HG03432 (cell line): Measurements from ENCODE around the gene CRYL1.

Experiments
- ATAC-seq: cut with Tn5 transposase; IDR thresholded peaks from one replicate; pipeline ENCODE4 v1.9.1; 2021; ENCODE audit warnings: mild to moderate bottlenecking, moderate library complexity; ENCODE audit not compliant: unreplicated experiment

CRYL1 gene

DNA sequence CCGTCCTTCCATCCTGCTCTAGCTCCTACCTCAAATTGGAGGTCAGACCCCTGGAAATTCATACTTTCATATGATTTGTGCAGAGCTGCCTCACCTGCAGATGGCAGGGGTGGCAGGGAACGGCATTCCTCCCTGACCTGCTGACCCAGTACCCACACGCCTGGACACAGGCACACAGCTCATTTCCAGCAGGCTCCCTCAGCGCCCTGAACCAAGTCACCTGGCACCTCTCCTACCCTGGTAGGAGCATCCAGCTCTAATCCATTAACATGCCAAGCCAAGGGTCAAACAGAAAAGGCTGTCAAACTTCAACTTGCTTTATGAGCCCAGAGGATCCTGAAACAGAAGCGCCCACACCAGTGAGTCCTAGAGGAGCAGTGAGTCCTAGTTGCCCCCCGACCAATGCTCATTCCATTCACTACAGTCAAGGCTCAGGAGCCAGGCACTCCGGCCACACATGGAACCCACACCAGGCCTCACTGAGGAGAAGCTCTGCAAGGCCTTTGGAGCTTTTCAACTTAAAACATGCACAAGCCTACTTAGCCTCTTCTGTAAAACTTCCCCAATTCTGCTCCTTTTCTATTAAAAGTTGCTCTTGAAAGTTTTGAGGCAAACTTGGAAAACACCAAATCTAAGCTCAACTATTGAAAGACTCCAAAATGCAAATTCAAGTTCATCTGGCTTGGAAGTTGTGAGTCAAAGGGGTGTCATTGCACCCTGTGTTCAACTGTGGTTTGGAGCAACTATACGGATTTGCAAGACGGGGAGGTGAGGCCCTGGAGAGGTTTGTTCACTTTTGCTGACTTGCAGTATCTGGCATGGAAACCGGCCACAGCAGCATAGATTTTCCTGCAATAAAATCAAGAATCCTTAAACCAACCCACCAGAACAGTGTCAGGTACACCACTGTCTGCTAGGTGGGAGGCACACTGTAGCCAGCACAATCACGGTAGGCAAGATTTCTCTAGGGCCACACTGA lies 96.7 kb downstream of the CRYL1 start:
- no peak for ATAC-seq

DNA sequence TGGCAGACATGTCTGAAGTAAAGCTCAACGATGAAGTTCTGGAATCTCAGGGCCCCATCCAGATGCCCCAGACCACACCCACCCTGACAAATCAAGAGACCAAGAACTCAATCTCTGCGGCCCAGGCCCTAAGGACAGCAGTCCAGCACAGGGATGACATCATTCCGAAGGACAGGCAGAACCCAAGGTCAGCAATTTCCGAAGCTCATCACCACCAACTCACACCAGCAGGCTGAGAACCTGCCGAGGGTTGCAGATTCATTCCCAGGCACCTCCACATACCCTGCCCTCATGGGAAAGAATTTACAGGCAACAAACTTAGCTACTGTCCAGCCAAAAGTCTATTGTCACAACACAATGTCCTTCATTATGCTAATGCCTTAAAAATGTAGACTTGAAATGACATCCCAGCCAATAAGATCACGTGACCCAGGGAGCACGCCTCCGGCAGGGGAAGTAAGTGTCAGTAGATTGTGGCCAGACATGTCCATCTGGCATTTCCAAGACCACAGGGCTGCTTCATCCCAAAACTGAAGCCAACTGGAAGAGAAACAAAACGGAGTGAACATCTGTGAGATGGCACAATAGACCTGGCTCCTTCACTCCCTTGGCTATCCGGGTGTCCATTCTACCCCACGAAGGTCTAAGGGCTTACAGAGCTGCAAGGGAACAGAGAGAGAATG lies 98.8 kb downstream of the CRYL1 start:
- no peak for ATAC-seq

DNA sequence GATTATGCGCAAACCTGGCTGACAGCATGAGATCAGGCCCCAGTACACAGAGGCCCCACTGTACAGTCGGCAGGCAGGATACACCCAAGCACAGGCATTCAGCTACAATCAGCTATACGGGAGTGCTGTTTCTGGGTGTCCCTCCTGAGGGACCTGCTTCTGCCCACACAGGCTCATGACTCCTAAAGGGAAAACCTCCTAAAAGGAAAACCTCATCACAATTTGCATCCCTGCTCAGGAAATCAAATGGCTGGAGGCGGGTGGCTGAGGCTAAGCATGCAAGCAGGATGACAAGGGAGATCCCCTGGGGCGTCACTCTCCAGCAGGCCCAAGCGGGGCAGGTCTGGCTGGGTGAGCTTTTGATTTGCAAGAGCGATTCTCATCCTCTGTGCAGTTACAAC lies 99.8 kb downstream of the CRYL1 start:
- peak; percentile 86 for ATAC-seq

DNA sequence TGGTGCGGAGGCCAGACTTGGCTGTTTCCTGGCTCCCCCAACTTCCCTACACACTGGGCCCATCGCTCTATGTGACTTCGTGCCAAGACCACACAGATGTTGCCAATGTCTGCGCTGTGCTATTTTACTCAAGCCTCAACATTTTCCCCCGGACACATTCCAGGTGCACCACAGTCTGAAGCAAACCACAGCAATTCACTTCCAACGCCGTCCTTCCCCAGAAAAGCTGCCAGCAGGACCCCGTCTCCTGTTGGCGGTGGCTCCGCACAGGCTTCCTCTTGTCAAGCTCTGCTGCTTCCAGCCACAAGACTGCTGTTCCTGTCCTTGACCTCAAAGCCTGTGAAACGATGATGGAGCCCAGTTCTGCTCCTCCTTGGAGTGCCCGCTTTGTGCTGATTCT lies 100.7 kb downstream of the CRYL1 start:
- no peak for ATAC-seq

DNA sequence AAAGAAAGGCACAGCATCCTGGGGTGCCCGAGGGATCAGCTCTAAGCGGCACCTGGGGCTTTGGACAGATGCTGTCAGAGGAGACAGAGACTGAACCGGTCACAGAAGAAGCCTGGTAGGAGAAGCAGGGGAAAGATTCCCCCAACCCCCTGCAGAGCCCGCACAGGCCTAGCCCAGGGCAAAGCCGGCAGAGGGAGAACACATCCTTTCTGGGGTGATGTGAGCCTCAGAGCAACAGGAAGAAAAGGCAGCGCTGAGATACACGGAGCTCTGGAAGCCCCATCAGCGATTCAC lies 101.2 kb downstream of the CRYL1 start:
- no peak for ATAC-seq

DNA sequence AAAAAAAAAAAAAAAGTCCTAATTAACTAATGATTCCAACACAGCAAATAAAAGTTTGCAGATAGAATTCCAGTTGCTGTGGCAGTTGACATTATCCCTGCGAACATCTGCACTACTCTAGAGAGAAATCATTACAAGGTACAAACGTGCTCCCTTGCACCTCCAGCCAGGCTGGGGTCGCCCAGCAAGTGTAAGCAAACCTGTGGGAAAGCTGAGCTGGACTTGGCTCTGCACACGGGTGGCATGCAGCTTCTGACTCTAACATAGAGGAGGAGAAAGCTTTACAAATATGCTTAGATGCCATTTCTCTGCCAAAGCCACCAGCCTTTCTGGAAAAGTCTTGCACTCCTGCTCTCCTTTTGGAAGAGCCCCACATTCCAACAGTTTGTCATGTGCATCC lies 103.3 kb downstream of the CRYL1 start:
- no peak for ATAC-seq

DNA sequence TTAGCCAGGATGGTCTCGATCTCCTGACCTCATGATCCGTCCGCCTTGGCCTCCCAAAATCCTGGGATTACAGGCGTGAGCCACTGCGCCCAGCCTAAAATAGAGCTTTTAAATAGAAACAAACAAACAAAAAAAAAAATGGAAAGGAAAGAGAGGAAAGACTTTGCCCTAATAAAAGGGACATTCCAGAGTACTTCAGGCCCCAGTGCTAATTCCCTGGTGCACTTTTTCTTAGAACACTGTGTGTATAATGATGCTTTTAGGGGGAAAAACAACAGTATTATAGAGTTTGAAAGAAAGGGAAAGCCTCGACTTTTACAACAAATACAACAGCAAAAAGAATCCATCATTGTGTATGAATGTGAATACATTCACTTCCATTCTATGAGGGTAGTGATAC lies 104.7 kb downstream of the CRYL1 start:
- no peak for ATAC-seq

DNA sequence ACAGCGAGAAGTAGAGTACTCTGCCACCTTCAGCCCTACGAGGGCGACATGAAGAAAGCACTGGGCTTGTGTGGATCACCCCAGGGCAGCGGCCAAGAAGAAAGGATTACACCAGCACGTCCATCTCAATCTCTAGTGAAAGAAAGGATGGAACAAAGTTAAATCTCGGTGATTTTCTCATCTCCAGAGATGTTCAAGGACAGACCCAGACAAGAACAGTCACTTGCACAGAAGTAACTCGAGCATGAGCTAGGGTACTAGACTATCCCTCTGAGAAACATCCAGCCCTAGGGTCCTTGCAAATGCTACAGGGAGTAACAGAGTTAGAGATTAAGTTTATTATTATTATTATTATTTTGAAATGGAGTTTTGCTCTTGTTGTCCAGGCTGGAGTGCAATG lies 106.7 kb downstream of the CRYL1 start:
- no peak for ATAC-seq

DNA sequence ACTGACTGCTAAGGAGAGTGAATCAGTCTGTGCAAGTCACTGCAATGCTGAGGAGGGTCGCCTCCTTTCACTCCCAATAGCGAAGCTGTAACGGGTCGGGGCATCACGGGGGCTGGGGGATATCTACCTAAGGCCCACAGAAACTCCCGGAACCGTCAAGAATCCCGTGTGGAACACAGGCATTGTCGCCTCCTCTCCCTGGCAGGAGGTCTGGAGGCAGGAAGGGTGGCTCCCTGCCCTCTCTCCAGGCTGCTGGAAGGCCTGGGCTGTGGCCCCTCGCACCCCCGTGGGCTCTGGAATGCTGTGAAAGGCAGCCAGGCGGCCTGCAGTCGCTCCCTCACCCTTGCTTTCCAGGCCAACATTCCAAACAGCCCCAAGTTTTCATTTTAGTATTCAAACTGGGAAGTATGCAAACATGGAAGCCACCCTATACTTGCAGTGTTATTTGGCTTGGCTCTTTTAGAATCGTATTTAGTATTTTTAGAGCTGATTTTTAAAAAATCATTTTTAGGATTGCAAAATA lies 109.4 kb downstream of the CRYL1 start:
- no peak for ATAC-seq

DNA sequence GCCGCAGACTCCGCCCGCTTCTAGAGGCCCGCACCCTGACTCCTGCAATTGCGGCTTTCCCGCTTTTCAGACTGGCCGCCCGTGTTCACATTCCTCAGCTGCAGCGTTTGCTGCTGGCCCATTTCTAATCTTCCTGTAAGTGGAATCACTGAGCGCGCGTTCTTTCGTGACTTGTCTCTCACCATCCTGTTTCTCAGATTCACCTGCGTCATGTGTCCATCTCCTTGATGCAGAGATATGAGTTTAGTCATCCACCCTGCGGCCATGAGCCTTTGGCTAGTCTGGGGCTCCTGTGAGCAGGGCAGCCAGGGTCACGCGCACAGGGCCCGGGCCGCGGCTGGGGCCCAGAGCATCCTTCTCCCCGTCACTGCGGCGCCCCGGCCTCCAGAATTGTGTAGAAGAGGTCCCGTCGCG lies 110.0 kb downstream of the CRYL1 start:
- no peak for ATAC-seq

DNA sequence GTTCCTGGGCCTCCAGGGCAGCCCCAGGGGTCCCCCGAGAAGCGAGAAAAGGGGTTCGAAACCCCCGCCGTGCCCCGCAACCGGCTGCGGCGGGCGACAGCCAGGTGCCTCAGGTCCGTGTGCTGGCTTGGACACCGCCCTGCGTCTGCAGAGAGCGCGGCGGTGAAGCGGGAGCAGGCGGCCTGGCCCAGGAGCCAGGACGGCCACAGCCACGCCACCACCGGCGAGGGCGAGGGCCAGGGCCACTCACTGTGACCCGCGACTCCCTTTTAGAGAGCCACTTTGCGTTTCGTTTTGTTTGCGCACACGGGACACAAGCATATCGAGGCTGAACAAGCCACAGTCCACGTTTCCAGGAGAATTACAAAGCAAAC lies 110.4 kb downstream of the CRYL1 start:
- ATAC-seq = no peak

DNA sequence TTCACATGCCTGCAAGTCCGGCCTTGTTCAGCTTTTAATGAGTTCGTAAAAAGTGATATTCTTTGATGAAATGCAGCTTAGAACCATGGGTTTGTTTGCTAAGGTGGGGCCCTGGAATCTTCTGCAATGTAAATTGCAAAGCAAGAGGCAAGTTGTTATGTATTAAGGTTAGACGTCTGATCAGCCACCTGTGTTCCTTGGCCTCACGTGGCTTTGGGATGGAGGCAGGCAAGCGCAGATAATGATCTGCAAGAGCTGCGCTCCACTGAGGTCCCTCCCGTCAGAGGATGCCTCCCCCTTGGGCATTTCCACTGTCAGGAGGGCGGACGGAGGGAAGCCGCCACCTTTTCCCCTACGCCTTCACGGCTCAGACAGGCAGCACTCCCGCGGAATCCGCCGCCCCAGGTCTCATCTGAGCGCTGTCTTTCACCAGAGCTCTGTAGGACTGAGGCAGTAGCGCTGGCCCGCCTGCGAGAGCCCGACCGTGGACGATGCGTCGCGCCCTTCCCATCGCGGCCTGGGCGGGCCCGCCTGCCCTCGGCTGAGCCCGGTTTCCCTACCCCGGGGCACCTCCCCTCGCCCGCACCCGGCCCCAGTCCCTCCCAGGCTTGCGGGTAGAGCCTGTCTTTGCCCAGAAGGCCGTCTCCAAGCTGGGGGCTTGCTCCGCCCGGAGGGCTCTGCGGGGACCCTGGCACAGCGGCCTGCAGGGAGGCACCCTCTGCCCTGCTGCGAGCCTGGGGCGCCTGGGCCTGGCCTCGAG lies 110.9 kb downstream of the CRYL1 start:
- ATAC-seq = no peak

DNA sequence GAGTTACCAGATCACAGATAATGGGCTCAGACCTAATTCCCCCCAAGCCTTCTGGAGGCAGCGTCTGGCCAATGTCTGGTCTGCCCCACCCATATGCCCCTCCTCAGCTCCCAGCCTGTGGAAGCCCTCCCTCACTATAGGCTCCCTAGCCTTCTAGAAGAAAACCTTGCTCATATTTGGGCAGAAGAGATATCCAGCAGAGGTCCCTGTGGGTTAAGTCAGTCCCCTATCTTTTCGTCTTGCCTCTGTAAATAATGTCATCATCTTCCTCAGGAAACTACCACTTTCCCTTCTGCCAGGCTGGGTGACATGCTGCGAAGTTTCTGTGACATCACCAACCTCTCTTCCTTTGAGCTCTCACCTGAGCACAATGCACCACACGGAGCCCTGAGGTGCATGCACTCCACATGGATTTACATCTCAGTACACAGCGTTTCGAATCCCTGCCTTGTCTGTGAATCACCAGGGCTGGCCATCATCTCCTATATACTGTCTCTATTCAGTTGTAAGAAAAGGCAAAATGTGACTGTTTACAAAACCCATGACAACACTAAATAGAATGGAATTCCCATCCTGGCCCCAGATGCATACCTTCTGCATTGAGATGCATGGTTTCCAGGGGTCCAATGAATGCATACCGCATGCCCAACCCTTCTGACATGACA lies 112.8 kb downstream of the CRYL1 start:
- ATAC-seq = no peak

DNA sequence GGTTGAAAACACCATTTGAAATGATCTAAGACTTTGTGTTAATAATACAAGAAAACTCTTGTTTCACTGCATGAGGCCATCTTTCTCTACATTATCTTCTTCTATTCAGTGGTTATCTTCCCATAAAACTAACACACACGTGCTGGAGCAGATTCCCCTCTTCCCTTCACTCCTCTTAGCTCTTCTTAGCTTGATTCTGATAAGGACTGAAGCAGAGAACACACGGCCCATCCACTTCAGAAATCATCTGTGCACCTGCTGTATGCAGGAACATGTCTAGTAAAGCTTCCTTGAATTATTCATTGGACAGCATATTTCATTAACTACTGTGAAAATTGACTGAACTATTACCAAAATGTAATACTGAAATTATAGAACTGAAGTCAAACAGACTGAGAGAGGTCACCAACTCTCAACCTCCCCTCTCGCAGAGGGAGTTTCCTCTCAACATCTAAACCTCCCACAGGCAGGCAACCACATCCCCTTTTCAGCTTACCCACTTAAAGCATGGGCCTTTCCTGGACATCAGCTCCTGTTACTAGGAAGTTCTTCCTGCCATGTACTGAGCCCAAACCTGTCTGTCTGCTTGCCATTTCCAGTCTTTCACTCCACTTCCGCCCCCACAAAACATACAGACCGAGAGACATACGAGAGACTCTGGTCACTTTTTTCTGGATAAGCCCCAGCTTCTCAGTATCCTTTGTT lies 113.9 kb downstream of the CRYL1 start:
- peak; percentile 96 for ATAC-seq

DNA sequence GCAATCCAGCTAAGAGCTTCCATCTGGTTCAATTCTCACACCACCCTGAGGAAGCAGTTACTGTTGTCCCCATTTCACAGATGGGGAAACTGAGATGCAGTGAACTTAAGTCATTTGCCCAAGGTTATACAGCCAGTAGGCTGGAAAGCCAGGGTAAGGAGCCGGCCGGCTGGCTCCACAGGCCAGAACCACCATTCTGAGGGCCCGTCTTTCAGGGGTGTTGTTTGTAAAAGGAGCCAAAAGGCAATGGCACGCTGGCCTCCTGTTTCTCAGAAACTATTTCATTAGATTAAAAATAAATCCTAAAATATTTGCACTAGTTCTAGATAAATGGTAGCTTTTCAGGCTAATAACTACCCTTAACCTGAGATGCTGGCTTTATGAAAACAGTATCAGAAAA lies 114.9 kb downstream of the CRYL1 start:
- no peak for ATAC-seq

DNA sequence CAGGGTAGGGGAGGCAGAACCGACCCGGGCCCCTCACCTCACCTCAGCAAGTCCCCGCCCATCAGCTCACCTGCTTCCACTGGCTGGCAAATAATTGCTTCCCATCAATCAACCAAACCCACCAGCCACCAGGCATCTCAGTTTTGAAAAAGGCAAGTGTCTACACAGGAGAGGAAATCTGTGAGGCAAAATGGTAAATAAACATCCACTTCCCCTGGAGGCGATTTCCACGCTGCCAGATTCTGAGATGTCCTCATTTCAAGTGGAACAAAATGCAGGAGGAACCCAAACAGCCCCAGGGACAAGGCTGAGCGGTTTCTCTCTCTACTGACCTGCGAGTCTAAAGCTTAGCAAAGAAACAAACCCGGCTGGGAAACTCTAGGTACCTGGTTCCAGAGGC lies 117.5 kb downstream of the CRYL1 start:
- no peak for ATAC-seq

DNA sequence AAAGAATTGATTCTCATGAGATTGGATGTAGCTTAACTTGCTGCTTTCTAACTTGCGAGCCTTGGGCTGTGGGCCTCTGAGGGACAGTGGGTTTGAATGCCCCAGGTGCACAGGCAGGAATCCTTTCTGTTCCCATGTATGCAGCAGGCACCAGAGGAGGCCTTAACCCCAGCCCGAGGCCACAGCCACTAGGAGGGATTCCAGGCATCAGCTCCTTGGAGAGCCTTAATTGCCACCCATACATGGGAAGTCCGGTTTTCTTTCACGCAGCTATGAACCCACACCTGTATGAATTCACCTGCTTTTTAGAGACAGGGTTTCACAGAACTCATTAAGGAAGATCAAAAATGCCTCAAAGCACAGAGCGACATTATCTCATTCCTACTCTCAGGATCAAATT lies 117.9 kb downstream of the CRYL1 start:
- ATAC-seq = no peak

DNA sequence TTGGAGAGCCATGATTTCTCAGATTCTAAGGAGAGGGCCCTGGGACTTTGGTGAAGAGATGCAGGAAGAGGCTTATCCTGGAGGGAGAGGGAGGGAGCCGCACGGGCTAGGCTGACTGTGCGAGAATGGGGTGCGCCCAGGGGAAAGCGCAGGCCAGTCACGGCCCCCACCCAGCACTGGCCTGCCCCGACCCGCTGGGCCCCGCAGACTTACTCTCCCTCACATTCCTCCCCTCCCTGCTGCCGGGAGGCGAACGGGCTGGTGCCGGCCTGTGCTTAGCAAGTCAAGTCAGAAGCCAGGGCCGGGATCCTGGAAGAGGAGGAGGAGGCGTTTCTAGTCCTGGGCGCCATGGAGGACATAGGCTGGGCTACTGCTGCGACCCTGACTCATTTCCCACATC lies 120.0 kb downstream of the CRYL1 start:
- no peak for ATAC-seq

DNA sequence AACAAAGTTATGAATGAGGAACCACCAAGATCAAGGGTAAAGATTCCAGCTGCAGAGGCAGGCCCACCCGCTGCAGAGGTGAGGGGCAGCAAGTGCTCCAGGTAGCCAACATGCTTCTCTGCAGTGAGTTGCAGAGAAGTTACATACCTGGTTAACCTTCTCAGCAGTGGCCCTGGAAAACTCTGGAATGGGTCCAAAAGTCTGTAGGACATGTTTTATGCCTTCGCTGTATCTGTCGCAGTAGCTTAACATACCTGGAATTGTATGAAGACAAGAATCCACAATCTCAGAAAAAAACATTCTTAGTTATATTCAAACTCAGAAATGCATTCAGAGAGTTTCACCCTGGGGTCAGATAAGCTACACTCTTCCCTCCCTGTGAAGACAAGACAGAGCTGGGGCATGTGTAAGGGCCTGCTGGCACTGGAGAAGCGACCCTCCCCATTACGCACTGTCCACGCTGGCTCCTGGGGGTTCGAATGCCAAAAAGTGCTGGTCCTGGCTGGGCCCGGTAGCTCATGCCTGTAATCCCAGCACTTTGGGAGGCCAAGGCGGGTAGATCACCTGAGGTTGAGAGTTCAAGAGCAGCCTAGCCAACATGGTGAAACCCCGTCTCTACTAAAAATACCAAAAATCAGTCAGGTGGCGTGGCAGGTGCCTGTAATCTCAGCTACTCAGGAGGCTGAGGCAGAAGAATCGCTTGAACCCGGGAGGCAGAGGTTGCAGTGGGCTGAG lies 121.0 kb downstream of the CRYL1 start:
- ATAC-seq = no peak

DNA sequence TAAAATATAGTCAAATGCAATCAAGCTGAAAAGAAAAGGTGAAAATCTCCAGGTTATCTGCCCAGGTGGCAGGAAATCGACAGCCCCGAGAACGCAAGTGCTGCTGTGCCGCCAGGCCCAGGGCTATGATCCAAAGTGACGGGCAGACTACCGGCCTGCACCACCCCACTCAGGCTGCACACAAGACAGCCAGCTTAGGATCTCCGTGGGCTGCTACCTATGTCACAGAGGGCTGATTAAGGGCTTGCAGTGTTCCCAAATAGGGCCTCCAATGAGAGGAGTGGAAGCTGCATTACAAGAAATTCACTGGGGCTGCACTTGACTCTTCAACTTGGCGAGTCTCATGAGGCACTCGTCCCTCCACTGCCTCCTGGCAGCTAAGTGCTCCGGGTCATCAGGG lies 121.8 kb downstream of the CRYL1 start:
- no peak for ATAC-seq
